MCF 10A (cell line): Measurements from ENCODE around the gene CAPS. TPM values are rescaled to one million over a fixed set of nuclear protein-coding genes. Genes with fewer than 3 reads are reported as not detected.
A peak's percentile ranks its signal among the peaks of the same experiment; 100 is the strongest.

Experiments
- BruUV-seq: library from RNA; stranded (reverse); fragments of 400-500 nt; replicated peaks from 2 replicates; lab custom pipeline; 2021; lab: Mats Ljungman, UMichigan
- CTCF ChIA-PET: fragments of 300-600 bp; sonication (Branson Sonifier 250); formaldehyde crosslinking; extraction: SDS; loops from one replicate; lab custom pipeline; 2021; ENCODE audit warnings: antibody characterized with exemption, inconsistent platforms; lab: Yijun Ruan, JAX
- POLR2A ChIA-PET: fragments of 300-600, 350-650 bp; sonication (Branson Sonifier 250); formaldehyde crosslinking; extraction: SDS; loops from one replicate; lab custom pipeline; 2020; ENCODE audit warnings: antibody characterized with exemption, inconsistent platforms; lab: Yijun Ruan, JAX
- DNase-seq: peaks from one replicate; pipeline ENCODE4 v3.0.0-alpha.2; 2018; ENCODE audit not compliant: unreplicated experiment
- H3K27ac Mint-ChIP-seq: one replicate; pipeline ENCODE4 v1.8.0; 2022; ENCODE audit warnings: mild to moderate bottlenecking, low read depth, mixed read lengths; ENCODE audit not compliant: unreplicated experiment
- H3K27me3 Mint-ChIP-seq: one replicate; pipeline ENCODE4 v1.8.0; 2022; ENCODE audit warnings: mixed read lengths; ENCODE audit not compliant: insufficient read depth, unreplicated experiment
- H3K36me3 Mint-ChIP-seq: one replicate; pipeline ENCODE4 v1.8.0; 2022; ENCODE audit warnings: mild to moderate bottlenecking, moderate library complexity, mixed read lengths; ENCODE audit not compliant: insufficient read depth, unreplicated experiment
- H3K4me1 Mint-ChIP-seq: one replicate; pipeline ENCODE4 v1.8.0; 2022; ENCODE audit warnings: mixed read lengths; ENCODE audit not compliant: insufficient read depth, unreplicated experiment
- H3K4me3 Mint-ChIP-seq: one replicate; pipeline ENCODE4 v1.8.0; 2022; ENCODE audit warnings: mild to moderate bottlenecking, moderate library complexity, mixed read lengths; ENCODE audit not compliant: unreplicated experiment
- H3K9me3 Mint-ChIP-seq: one replicate; pipeline ENCODE4 v1.8.0; 2022; ENCODE audit warnings: mixed read lengths; ENCODE audit not compliant: unreplicated experiment
- CTCF ChIP-seq: fragments of 200-600 bp; IDR thresholded peaks from one replicate; pipeline ENCODE4 v1.8.0; 2022; ENCODE audit warnings: antibody characterized with exemption, mild to moderate bottlenecking; ENCODE audit not compliant: unreplicated experiment
- intact Hi-C: fragments of 100-400 bp; cut with micrococcal nuclease; formaldehyde crosslinking; loops from 2 replicates; pipeline ENCODE4 v1.14.1; 2022
- total RNA-seq: library from RNA; stranded (reverse); gene quantifications from 2 replicates; pipeline ENCODE4 v1.2.3, GENCODE V29; 2022

Gene CAPS
- total RNA-seq, 1 experiment from 2014 or later, result 7.3 TPM

GRCh38 chr19:5889288-5889971 is 24.6 kb upstream of the CAPS start:
- no peak for TF ChIP-seq CTCF
- Mint-ChIP-seq H3K4me3 (no peak overlapping the region), H3K4me1 (no peaks in the 10 kb centered on the region), H3K9me3 (no peaks in the 10 kb centered on the region), H3K36me3 (peaks cover 14% of the 10 kb centered on the region), H3K27ac (no peak overlapping the region), H3K27me3 (no peaks in the 10 kb centered on the region)
- no peak for DNase-seq
- ChIA-PET CTCF (no interaction called here), POLR2A (interaction anchor here (1.4 kb wide), 1 partner anchor 85 kb away, joined by 5 read pairs; no protein-coding TSS in a partner anchor)
- BruUV-seq, result no TSS peak
- intact Hi-C loops, result no loop called here

GRCh38 chr19:5890099-5890498 is 24.0 kb upstream of the CAPS start:
- intact Hi-C loops, result no loop called here
- Mint-ChIP-seq H3K4me3 (no peak overlapping the region), H3K27ac (no peak overlapping the region), H3K36me3 (peaks cover 14% of the 10 kb centered on the region), H3K27me3 (no peaks in the 10 kb centered on the region), H3K4me1 (no peaks in the 10 kb centered on the region), H3K9me3 (no peaks in the 10 kb centered on the region)
- no TSS peak for BruUV-seq
- ChIA-PET CTCF (interaction anchor here (2.1 kb wide), 1 partner anchor 86 kb away, joined by 8 read pairs; no protein-coding TSS in a partner anchor), POLR2A (interaction anchor here (1.4 to 4.1 kb wide), 3 partner anchors 14 to 86 kb away, joined by 5 to 28 read pairs (median 5); partner anchors contain the start of genes NDUFA11 and VMAC)
- TF ChIP-seq CTCF, result no peak
- no peak for DNase-seq

- no peaks in the 10 kb centered on the region for H3K9me3 Mint-ChIP-seq
- H3K27ac Mint-ChIP-seq, result no peak overlapping the region
- POLR2A ChIA-PET, result interaction anchor here (0.6 to 4.1 kb wide), 5 partner anchors 10 to 487 kb away, joined by 3 to 28 read pairs (median 4); partner anchors contain the start of genes NDUFA11 and VMAC
- no peak for TF ChIP-seq CTCF
- no peak for DNase-seq
- H3K36me3 Mint-ChIP-seq, result peaks cover 14% of the 10 kb centered on the region
- CTCF ChIA-PET, result interaction anchor here (2.1 kb wide), 1 partner anchor 88 kb away, joined by 8 read pairs; no protein-coding TSS in a partner anchor
- no peaks in the 10 kb centered on the region for H3K4me1 Mint-ChIP-seq
- no TSS peak for BruUV-seq
- H3K4me3 Mint-ChIP-seq, result no peak overlapping the region
- intact Hi-C loops, result no loop called here
- H3K27me3 Mint-ChIP-seq, result no peaks in the 10 kb centered on the region
These were observed 22.5 kb upstream of the CAPS start for GRCh38 chr19:5891572-5891937.

DNA sequence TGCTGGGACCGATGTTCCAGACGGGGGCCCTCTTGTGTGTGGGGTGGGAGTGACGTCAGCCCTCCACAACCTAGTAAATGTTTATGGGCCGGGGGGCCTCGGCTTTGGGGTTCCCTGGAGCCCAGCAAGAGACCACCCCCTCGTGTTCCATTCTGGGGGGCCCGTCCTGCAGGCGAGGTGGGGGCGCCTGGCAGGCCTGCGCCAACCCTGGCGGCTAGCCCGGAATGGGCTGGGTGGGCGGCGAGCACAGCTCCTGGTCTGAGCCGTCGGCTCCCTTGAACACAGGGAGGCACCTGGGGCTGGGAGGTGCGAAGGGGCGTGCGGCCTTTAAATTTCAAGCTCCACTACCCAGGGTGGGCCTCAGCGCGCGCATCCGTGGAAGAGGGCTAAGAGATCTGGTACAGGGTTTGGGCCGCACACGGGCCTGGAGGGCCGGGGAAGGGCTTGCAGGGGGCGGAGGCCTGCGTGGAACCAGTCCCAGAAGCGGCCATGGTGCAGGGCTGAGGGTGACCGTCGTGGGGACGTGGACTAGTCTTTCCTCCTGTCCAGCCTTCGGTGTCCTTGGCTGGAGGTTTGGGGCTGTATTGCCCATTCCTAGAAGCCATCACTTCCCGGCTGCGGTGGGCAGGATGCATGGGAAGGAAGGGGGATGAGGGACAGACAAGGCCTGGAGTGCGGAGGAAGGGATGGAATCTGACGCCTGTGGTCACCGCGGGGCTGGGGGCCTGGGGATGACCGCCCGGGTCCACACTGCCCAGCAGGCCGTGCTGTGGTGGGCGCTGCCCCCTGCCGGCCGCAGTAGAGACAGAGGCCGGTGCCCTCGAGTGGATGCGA is 21.9 kb upstream of the CAPS start:
- intact Hi-C loops, result loop anchor here (2.0 kb wide), 1 partner anchor 87 kb away; the partner anchor contains the start of gene NRTN
- Mint-ChIP-seq H3K9me3 (no peaks in the 10 kb centered on the region), H3K36me3 (peaks cover 14% of the 10 kb centered on the region), H3K4me3 (no peak overlapping the region), H3K4me1 (no peaks in the 10 kb centered on the region), H3K27ac (no peak overlapping the region), H3K27me3 (no peaks in the 10 kb centered on the region)
- ChIA-PET POLR2A (interaction anchor here (0.9 to 4.1 kb wide), 6 partner anchors 10 to 88 kb away, joined by 3 to 28 read pairs (median 4); partner anchors contain the start of genes NDUFA11 and VMAC), CTCF (interaction anchor here (2.1 kb wide), 1 partner anchor 88 kb away, joined by 8 read pairs; no protein-coding TSS in a partner anchor)
- peak; percentile 46 for TF ChIP-seq CTCF
- BruUV-seq, result TSS peak; percentile 4
- peak; percentile 43 for DNase-seq
